GM12801 (cell line): Measurements from ENCODE around the gene KCNQ5.

Source experiments
- TF ChIP-seq, protein P1 (sequence below): IDR thresholded peaks from one replicate; pipeline ENCODE4 v1.5.1; 2011; ENCODE audit warnings: control low read depth; ENCODE audit not compliant: insufficient read length; ENCODE audit errors: extremely low read depth

The KCNQ5 gene

DNA sequence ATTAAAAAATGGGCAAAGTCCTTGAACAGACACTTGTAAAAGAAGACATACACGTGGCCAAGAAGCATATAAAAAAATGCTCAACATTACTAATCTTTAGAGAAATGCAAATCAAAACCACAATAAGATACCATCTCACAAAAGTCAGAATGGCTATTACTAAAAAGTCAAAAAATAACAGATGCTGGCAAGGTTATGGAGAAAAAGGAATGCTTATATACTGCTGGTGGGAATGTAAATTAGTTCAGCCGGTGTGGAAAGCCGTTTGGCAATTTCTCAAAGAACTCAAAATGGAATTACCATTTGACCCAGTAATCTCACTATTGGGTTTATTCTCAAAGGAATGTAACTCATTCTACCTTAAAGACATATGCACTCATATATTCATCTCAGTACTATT lies 436.9 kb downstream of the KCNQ5 start:
- TF ChIP-seq, protein P1, sequence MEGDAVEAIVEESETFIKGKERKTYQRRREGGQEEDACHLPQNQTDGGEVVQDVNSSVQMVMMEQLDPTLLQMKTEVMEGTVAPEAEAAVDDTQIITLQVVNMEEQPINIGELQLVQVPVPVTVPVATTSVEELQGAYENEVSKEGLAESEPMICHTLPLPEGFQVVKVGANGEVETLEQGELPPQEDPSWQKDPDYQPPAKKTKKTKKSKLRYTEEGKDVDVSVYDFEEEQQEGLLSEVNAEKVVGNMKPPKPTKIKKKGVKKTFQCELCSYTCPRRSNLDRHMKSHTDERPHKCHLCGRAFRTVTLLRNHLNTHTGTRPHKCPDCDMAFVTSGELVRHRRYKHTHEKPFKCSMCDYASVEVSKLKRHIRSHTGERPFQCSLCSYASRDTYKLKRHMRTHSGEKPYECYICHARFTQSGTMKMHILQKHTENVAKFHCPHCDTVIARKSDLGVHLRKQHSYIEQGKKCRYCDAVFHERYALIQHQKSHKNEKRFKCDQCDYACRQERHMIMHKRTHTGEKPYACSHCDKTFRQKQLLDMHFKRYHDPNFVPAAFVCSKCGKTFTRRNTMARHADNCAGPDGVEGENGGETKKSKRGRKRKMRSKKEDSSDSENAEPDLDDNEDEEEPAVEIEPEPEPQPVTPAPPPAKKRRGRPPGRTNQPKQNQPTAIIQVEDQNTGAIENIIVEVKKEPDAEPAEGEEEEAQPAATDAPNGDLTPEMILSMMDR, result no peak

DNA sequence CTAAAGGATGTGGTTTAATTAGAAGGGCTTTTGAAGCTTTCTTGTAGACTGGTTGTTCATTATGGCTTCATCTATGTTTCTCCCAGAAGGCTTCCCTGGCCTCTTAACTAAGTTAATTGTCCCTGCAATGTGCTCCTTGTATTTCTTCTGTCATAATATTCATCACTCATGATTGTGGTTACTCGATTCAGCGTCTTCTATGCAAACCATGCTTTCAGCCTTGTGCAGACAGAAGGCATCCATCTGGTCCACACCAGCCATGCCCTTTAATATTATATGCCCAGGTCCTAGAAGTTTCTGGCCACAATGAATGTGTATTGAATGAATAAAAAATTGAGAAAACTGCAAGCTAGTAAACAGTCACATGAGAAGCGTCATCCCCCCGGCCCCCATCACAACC lies 440.3 kb downstream of the KCNQ5 start:
- TF ChIP-seq, protein P1, result no peak

DNA sequence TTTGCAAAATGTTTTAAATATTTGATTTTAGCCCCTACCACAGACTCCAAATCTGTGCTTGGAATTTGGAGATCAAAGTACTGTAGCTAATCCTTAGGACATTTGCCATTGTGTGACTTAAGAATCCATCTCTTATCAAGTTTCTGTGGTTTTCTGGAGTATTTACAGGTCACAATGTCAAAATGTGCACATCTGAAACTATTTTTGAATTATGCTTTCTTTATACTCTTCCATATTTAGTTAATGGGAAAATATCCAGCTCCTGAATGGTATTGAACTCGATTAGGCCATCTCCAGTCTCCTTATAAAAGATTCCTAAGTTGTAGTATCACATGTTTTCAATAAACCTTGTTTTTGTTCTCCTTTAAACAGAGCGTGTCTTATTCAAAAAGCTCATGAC lies 441.0 kb downstream of the KCNQ5 start:
- TF ChIP-seq, protein P1, result no peak

DNA sequence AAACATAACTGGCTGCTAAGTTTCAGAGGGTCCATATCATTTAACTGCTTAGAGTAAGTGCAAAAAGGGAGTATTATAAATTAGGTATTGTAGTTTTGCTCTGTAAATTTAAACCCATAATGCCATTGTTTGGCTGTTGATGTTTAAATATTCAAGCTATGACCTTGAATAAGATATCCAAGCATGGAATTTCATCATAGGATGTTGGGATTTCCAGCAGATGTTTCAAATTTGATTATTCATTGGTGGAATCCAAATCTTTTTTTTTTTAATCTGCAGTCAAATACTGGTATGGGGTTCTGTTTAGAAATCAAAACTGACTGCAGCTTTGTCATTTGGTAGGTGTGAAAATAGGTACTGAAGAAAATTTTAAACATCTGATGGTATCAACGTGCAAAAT lies 442.4 kb downstream of the KCNQ5 start:
- TF ChIP-seq, protein P1, result no peak

DNA sequence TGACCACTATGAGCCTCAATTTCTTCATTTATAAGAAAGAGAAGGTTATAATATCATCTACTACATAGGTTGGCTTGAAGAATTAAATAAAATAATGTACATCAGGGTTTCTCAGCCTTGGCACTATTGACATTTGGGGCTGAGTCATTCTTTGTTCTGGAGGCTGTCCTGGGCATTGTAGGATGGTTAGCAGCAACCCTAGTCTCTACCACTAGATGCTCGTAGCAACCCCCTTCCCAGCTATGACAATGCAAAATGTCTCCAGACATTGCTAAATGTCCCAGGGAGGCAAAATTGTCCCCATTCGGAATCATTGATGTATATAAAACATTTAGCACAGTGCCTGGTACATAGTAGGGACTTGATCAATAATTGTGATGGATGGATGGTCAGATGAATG lies 451.4 kb downstream of the KCNQ5 start:
- TF ChIP-seq, protein P1, result no peak

DNA sequence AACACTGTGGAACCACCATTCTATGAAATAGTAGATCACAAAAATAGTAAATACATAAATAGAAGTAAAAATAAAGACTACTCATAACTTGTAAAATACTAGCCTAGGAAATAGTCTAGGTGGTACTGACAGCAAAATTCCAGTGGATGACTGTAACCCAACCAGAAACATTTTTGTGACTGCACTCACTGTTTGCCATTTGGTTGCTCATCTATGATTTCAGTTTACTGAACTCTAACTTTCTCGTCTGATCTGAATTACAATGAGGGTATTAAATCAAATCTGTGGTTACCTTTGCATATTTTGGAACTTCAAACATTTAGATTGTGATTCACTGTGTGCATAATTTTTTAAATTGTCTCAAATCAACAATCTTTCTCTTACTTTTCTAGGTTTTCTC lies 452.3 kb downstream of the KCNQ5 start:
- TF ChIP-seq, protein P1, result no peak

DNA sequence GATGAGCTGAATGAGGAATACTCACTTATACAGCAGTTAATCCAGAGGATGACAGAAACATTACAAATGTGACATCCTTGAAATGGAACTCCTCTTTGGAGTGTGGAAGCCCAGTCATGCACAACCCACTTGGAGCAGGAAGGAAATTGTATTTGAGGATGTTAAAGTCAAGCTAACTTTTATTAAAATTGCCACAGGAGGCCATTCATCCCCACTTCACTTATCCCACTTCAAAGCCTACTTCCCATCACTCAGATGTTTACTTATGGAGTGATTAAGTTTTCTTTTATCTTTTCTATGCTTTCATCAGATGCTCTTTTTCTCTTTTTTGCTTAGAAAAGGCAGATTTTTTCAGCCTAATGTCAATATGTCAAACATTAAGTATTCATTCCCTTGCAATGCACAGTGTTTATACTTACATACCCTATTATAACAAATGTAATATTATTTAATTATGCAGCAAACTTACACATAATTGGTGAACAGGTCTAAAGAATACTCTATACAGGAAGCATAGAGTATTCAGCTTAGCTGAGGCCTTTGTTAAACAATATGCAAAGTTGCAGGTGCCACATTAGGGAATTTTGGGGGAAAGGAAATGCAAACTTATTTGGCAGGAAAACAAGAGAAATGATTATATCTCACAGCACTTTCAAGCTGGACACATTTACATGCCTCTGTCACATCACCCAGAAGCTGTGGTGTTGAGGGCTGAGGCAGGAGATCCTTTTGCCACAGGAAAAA lies 454.5 kb downstream of the KCNQ5 start:
- TF ChIP-seq, protein P1, result no peak
